H1 (cell line): ENCODE data around the gene ARHGAP42. TPM values are rescaled to one million over a fixed set of nuclear protein-coding genes. Genes with fewer than 3 reads are reported as not detected.

Experiments
- polyA plus RNA-seq, 7 experiments: library from polyadenylated mRNA; depleted of rRNA in 3 of 7; stranded (reverse) in 5 of 7; unstranded in 2 of 7; fragments of >200 nt in 5 of 7; fragments of 200-250 nt in 2 of 7; gene quantifications; 1 replicate in 5 of 7; 2 replicates in 1 of 7; 4 replicates in 1 of 7; pipeline versions ENCODE4 v1.2.1 to v1.2.3, GENCODE V29; 2011 to 2013; ENCODE audit warnings: missing spikeins in 2 of 7, mixed read lengths in 2 of 7
- small RNA-seq: library from polyadenylated mRNA; stranded (forward); fragments of <200 nt; extraction: miRNeasy Mini kit (QIAGEN cat#:217004); gene quantifications from one replicate; pipeline ENCODE3, GENCODE V24; 2013; ENCODE audit not compliant: insufficient read depth
- total RNA-seq: library from RNA; stranded (reverse); fragmentation: NEBNext Ultra II Directional; extraction: Animal tissue kit (Norgen Biotek cat#: 25700); gene quantifications from 2 replicates; pipeline ENCODE4 v1.2.1, GENCODE V29; 2021

The ARHGAP42 gene
- total and polyA plus RNA-seq, 2 of the 8 experiments (the other 6 are each of a cell fraction or from before 2014, with no cell fraction given): 22.2 to 33.5 TPM

Small RNAs within 50 kb of the gene (small RNA-seq; reads per million reads assigned to genes)
- not detected for gene RN7SL222P
